Upper lobe of right lung (tissue), 1 donor: ENCODE results near the gene NOC2L. TPM values are rescaled to one million over a fixed set of nuclear protein-coding genes. Genes with fewer than 3 reads are reported as not detected.

Experiments used
- ATAC-seq: fragments of 200-7000 bp; cut with Tn5 transposase; one replicate; pipeline ENCODE4 v1.9.1; 2020; ENCODE audit warnings: mild to moderate bottlenecking, moderate library complexity
- DNase-seq: peaks from one replicate; pipeline ENCODE4 v3.0.0-alpha.2; 2020
- H3K27ac ChIP-seq: fragments of 200-600 bp; one replicate; pipeline ENCODE4 v1.8.0; 2022
- H3K27me3 ChIP-seq: fragments of 200-600 bp; one replicate; pipeline ENCODE4 v1.8.0; 2022; ENCODE audit warnings: mild to moderate bottlenecking
- H3K36me3 ChIP-seq: fragments of 200-600 bp; one replicate; pipeline ENCODE4 v1.8.0; 2022
- H3K4me1 ChIP-seq: fragments of 200-600 bp; one replicate; pipeline ENCODE4 v1.8.0; 2022
- H3K4me3 ChIP-seq: fragments of 200-600 bp; one replicate; pipeline ENCODE4 v1.8.0; 2022; ENCODE audit warnings: mild to moderate bottlenecking
- H3K9me3 ChIP-seq: fragments of 200-600 bp; one replicate; pipeline ENCODE4 v1.8.0; 2022
- CTCF ChIP-seq: fragments of 200-600 bp; IDR thresholded peaks from one replicate; pipeline ENCODE4 v1.8.0; 2022; ENCODE audit warnings: antibody characterized with exemption
- intact Hi-C: fragments of 100-400 bp; cut with DNase I; formaldehyde crosslinking; loops from one replicate; pipeline ENCODE4 v1.11.0; 2022
- total RNA-seq: library from RNA; stranded (reverse); fragmentation: NEBNext Ultra II Directional; extraction: Animal tissue kit (Norgen Biotek cat#: 25700); gene quantifications from one replicate; pipeline ENCODE4 v1.2.1, GENCODE V29; 2021
- donor health status: DM: no; HTN: yes; CAD: no; lungs with severe emphysema.

The NOC2L gene
- total RNA-seq, 1 donor from 2014 or later, result 54.5 TPM

- no peak overlapping the region for H3K27ac ChIP-seq
- ATAC-seq (no peak), DNase-seq (no peak)
- H3K27me3 ChIP-seq, result peaks cover 61% of the 10 kb centered on the region
- no peak overlapping the region for H3K4me3 ChIP-seq
- H3K36me3 ChIP-seq, result no peaks in the 10 kb centered on the region
- peaks cover 12% of the 10 kb centered on the region for H3K4me1 ChIP-seq
- TF ChIP-seq CTCF, result no peak
- H3K9me3 ChIP-seq, result no peaks in the 10 kb centered on the region
- intact Hi-C loops, result no loop called here
Observed at GRCh38 chr1:936348-937264, 22.4 kb downstream of the NOC2L start.

- TF ChIP-seq CTCF, result no peak
- ATAC-seq (no peak), DNase-seq (no peak)
- intact Hi-C loops, result no loop called here
- Histone ChIP-seq H3K9me3 (no peaks in the 10 kb centered on the region), H3K4me3 (no peak overlapping the region), H3K36me3 (no peaks in the 10 kb centered on the region), H3K27ac (no peak overlapping the region), H3K4me1 (peaks cover 5% of the 10 kb centered on the region), H3K27me3 (peaks cover 53% of the 10 kb centered on the region)
Observed at GRCh38 chr1:935751-936231, 23.3 kb downstream of the NOC2L start.

GRCh38 chr1:934991-935750 is 23.9 kb downstream of the NOC2L start:
- Histone ChIP-seq H3K27ac (no peak overlapping the region), H3K4me1 (no peaks in the 10 kb centered on the region), H3K4me3 (no peak overlapping the region), H3K27me3 (peaks cover 48% of the 10 kb centered on the region), H3K9me3 (no peaks in the 10 kb centered on the region), H3K36me3 (no peaks in the 10 kb centered on the region)
- no peak for TF ChIP-seq CTCF
- intact Hi-C loops, result no loop called here
- no peak for DNase-seq
- no peak for ATAC-seq

- Histone ChIP-seq H3K36me3 (no peaks in the 10 kb centered on the region), H3K9me3 (no peaks in the 10 kb centered on the region), H3K27me3 (peaks cover 39% of the 10 kb centered on the region), H3K27ac (no peak overlapping the region), H3K4me1 (no peaks in the 10 kb centered on the region), H3K4me3 (no peak overlapping the region)
- intact Hi-C loops, result no loop called here
- DNase-seq (no peak), ATAC-seq (no peak)
- TF ChIP-seq CTCF, result no peak
Observed at GRCh38 chr1:933603-933940, 25.5 kb downstream of the NOC2L start.

GRCh38 chr1:932776-933602 is 26.1 kb downstream of the NOC2L start:
- ATAC-seq (peak; percentile 79), DNase-seq (peak; percentile 85)
- Histone ChIP-seq H3K36me3 (no peaks in the 10 kb centered on the region), H3K9me3 (no peaks in the 10 kb centered on the region), H3K27ac (no peak overlapping the region), H3K4me3 (no peak overlapping the region), H3K27me3 (peaks cover 37% of the 10 kb centered on the region), H3K4me1 (no peaks in the 10 kb centered on the region)
- TF ChIP-seq CTCF, result no peak
- intact Hi-C loops, result no loop called here
